HT1080 (cell line): ENCODE results near the gene VASN. TPM values are rescaled to one million over a fixed set of nuclear protein-coding genes. Genes with fewer than 3 reads are reported as not detected.

Source experiments
- DNase-seq: peaks from one replicate; pipeline ENCODE4 v3.0.0-alpha.2; 2015; ENCODE audit warnings: low read depth
- total RNA-seq: library from RNA; depleted of rRNA; stranded (reverse); fragments of >200 nt; shearing (Covaris generic); gene quantifications from 2 replicates; pipeline ENCODE4 v1.2.3, GENCODE V29; 2014

VASN gene
- total RNA-seq, 1 experiment from 2014 or later: 3.4 TPM

DNA sequence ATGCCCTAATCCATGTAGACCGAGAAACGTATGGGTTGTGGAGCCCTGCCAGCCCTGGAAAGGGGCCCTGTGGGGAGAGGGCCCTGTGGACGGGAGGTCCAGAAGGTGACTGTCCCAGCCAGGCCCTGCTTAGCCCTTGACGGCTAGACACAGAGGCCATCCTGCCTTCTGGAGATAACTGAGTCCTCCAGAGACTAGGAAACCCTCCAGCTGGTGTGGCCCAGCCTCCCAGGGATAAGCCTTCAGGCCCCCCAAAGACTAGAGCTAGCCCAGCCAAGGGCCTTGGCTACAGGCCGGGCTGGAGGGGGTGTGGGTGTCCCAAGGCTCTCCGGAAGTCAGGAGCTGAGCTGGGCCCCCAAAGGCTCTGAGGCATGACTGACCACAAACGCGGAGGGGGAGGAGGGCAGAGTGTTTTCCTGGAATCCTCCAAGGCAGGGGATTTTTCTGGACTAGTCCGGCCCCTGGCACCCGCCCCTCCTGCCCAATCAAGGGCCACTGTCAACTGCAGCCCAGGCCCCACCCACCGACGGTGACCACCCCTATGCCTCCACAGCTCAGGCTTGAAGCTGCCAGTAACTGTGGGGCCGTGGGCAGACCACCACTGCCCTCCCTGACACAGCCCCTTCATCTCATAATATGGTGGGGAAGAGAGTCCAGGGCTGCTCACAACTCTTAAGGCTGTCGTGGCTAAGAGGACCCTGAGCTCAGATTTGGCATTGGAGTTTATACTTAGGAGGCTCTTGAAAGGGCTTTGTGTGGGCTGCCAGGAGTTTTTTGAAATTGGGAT, 885 bp upstream of the VASN start:
- DNase-seq: peak; percentile 66

DNA sequence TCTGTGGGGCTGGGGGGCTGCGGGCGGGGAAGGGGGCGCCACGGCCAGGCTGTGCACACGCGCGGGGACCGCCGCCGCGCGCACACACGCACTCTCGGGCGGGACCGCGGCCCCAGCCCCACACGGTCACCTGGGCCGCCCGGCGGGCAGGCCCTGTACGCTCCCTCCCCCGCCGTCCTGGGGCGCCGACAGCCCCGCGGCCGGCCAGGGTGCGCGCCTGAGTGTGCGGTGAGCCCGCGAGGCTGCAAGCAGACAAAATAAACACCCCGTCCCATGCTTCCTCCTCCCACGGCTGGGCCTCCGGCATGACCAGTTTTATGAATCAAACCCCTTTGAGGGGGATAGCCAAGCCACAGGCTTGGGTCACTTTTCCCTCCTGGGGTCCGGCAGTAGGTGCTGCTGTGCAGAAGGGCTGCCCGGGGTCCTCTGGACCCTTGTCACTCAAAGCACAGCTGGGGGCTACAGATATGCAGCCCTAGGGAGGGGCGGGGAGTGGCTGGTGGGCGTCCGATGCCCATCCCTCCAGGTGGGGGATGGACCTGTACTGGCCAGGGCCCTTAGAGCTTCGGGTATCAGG, 441 bp downstream of the VASN start:
- DNase-seq: no peak

DNA sequence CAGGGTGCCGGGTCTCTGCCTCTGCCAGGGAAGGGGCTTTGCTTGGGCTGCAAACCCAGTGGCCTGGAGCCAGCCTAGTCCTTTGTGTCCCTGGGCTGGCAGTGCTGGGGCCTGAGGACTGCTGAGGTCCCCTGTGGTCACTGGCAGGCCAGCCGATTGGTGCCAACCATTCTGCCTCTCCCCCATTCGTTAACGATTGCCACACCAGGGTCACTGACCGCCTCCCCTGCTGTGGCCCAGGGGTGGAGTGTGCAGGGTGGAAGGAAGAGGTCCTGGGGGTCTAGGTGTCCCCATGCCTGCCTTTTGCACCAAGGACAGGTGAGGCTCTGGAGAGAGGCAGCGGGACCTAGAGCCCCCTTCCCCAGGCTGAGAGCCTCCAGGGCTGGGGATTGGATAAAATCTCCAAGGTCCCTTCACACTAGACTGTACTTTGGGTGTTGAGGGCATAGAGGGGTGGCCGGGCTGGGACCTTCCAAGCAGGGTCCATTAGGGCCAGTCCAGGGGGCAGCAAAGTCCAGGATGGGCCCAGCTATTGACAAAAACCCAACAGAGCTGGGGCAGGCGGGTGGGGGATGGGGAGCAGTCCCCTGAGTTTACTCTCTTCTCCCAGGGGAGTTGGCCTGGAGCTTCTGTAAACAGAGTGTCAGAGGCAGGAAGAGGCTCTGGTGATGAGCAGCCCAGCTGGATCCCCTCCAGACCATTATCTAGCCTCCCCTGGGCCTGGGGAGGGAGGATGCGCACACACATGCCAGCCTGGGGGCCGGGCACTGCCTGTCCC, 1.1 kb downstream of the VASN start:
- DNase-seq: peak; percentile 44

DNA sequence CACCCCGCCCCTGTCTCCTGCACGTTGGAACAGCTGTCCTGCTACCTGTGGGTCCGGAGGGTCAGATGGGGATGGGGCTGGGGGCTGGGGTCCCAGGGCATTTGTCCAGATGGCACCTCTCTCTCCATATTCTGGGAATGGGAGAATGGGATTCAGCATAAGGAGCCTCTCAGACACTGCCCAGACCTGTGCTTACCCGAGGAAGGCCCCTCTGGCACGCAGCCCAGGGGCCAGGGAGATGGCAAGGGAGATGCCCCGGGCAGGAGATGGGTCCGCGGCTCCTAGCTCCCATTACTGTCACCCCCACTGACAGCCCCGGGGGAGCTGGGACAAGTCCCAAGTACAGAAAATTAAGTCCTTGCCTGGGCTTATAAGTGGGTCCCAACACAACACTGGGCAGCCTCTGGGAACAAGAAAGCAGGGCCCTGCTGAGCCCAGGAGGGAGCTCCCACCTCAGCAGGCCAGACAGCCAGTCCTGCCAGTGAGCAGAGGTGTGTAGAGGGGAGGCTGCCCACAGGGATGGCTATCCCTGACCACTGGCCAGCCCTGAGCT, 1.8 kb downstream of the VASN start:
- DNase-seq: no peak

DNA sequence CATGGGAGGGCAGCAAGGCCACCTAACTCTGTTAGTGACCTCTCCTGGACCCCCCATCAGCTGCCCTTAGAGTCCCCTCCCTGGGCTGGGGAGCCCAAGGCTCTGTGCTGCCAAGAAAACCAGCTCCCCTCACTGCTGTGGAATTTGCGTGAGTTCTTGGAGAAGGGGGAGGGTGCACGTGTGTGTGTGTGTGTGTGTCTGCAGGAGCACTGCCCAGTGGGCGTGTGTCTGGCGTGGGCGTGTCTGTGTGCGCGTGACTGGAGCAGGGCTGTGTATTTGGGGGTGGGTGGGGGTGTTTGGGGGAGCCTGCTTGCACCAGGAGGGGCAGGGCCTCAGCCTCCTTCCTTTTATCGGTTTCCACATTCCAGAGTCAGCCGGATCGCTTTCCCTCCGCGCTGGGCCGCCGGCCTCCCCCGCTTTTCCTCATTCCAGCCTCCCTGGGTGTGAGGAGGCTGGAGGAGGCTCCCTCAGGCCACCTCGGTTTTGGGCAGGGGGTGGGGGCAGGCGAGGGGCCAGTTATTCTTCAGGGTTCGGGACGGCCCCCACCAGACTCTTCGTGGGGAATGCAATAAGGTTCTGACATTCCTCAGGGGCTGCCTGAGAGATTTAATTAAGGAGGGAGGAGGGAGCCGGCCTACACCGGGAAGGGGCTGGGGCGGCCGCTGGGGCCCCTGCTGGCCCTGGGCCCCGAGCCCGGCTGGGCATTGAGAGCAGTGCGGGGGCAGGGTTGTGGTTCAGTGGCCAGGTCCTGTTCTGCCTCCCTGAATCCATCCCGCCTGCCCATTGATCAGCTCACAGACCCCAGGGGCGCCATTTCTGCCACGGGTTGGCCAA, 2.5 kb downstream of the VASN start:
- DNase-seq: peak; percentile 35

DNA sequence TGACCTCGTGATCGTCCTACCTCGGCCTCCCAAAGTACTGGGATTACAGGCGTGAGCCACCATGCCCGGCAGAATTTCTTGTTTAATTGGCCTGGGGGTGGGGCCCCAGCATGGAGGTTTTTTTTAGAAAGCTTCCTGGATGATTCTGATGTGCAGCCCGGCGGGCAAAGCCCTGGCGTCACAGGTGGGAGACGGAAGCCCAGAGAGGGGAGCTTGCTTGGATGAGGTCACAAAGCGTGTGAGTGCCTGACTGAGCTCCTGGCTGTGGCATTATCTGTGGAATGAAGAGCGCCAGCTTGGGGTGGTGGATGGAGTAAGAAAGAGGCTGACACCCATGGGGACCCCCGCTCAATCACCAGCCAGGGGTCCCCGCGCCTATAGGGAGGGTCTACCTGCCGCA, 4.1 kb downstream of the VASN start:
- no peak for DNase-seq

DNA sequence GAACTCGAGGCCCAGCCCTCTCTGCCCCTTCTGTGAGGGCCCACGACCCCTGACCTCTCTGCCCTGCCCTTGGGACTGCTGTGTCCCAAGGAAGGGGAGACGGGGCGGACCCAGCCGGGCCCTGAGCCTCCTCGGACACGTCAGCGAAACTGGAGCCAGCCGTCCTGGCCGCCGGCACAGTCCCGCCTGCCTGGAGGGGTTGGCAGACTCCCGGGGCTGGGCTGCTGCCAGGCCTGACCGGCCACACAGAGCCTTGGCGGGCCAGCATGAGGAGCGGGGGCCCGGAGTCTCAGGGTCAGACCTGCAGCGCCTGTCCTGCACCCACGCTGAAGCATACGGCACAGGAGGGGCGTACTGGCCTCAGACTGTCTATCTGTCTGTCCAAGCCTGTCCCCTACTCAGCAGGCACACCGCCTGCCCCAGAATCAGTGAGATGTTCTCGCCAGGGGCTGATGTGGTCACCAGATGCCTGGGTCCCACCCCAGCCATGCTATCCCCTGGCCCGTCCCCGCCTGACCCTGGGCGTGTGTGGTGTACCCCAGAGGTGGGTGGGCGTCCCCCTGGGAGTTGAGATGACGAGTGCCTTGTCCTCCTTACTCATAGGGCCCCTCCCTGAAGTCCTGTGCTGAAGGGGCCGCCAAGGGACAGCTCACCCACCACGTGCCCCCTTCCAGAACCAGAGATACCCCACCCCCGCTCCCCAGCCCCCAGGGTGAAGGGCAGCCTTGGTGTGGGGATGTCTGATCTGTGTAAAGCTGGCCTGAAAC, 4.7 kb downstream of the VASN start:
- DNase-seq: no peak

DNA sequence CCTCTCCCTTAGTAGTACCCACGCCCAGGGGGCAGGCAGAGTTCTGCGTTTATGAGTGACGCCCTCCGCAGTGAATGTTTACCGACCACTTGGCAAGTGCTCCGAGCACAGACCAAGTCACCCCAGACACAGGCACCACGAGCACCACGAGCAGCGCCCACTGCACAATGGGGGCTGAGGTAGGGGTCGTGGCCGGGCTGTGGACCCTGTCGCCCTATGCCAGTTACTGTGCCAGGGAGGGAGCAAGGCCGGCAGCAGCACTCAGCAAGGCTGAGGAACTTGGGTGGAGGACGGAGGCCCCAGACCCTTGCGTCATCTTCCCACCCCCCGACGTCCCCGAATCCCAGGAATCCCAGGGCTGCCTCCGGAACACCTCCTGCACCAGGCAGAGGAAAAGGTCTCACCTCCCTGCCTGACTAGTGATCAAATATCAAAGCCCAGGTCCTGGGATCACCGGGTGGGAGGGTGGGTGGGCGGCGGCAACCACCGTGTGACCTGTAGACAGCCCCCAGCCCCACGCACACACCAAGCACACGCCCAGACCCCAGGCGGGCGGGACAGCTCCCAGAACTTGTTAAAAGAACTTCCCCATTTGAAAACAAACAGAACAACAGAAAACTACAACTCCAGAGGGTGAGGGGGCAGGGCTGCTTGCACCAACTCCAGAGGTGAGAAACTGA, 5.4 kb downstream of the VASN start:
- DNase-seq: no peak

DNA sequence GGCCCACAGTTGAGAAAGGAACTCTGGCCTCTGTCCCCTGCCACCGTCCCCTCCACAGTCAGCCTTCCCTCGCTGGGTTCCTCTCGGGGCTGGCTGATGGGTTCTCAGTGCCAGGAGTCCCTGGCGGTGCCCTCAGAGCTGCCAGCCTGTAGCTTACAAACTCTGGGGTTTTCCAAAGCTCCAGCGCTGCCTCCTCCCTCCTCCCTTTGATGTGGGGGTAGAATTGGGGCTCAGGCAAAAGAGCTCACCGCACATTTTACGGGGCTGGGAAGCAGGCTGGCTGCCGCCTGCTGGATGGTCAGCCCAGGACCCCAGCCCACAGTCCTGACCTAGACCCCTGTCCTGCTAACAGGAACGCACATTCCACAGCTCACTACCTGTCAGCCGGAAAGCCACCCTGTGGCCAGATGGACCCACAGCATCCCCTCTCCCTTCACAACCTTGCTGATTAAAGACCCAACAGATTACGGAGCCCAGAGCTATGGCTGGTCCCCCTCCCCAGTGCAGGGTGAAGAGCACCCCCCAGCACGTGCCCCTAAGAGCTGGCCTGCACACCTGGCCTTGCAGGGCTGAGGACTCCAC, 6.0 kb downstream of the VASN start:
- no peak for DNase-seq

DNA sequence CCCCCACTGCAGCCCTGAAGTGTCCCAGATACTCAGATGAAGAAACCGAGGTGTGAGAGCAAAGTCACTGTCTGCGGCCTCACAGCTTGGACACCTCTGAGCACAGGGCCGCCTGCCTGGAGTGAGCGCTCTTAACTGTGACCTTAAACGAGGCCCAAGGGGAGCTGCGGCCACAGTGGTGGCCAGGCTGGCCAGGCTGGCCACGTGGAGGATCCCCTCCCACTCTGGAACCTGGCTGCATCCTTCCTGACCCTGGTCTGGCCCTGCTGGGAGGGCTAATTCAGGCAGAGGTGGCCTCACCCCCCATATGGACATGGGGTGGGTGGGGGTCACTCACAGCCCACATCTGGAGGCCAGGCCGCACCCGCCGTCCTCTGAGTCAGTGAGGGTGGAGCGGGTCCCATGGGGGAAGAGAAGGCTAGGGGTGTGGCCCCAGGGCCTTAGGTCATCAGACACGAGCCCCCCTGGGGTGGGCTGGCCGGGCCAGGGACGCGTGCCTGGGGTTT, 6.6 kb downstream of the VASN start:
- no peak for DNase-seq

DNA sequence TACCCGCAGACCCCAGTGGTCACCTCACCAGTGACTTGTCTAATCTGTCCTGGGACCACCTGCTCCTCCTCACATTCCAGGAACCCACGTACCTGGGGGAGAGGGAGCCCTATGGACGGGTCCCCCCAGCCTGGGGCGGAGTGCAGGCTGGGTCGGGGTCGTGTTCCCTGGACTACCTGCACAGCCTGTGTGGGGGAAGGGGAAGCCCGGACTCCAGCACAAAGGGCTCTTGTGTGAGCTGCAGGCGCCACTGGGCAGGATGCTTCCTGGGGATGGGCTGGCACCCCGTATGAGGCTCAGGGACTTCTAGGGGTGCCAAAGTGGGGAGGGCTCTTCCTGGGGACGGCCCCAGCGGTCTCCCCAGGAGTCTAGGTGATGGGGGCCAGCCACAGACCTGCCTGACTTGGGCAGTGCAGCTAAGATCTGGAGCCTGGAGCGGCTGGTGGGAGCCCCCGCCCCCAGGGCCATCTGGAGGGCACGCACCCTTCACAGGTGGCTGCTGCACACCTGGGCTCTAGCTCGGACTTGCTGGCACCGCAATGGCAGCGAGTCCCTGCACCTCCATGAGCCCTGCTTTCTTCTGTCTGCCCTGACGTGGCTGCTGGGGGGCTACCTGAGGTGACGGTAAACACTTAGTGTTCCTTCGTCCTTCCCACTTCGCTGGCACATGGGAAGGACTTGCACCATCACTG, 7.5 kb downstream of the VASN start:
- DNase-seq: no peak

DNA sequence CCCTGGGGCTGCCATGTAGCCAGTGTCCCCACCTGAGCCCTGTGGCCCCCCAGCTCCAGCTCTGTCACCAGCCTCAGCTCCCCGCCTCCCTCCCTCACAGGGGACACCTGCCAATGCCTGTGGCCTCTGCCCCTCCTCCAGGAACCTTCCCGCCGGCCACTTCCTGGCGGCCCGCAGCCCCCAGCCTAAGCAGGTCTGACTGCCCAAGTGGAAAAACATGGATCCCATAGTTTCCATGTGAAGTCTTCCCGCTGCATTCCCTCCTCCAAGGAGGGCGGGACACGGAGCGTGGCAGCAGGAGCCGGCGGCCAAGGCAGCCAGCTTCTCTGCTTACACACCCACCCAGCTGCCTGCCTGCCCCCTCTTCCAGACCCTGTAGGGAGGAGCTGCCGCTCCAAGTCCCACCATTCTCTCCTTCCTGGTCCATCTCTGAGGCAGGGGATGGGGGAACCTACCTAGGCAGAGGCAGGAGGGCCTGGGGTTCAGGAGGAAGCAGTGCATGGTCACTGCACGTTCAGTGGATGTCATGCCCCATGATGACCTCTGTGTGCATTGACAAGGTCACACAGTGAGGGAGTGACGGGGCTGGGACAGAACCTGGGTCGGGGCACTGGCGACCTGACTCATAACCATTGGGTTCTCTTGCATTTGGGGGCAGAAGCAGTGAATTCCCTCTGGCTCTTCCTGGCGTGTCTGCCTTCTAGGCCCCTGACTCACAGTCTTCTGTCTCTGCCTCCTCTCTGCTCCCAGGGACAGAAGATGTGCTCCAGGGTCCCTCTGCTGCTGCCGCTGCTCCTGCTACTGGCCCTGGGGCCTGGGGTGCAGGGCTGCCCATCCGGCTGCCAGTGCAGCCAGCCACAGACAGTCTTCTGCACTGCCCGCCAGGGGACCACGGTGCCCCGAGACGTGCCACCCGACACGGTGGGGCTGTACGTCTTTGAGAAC, 8.7 kb downstream of the VASN start:
- no peak for DNase-seq

DNA sequence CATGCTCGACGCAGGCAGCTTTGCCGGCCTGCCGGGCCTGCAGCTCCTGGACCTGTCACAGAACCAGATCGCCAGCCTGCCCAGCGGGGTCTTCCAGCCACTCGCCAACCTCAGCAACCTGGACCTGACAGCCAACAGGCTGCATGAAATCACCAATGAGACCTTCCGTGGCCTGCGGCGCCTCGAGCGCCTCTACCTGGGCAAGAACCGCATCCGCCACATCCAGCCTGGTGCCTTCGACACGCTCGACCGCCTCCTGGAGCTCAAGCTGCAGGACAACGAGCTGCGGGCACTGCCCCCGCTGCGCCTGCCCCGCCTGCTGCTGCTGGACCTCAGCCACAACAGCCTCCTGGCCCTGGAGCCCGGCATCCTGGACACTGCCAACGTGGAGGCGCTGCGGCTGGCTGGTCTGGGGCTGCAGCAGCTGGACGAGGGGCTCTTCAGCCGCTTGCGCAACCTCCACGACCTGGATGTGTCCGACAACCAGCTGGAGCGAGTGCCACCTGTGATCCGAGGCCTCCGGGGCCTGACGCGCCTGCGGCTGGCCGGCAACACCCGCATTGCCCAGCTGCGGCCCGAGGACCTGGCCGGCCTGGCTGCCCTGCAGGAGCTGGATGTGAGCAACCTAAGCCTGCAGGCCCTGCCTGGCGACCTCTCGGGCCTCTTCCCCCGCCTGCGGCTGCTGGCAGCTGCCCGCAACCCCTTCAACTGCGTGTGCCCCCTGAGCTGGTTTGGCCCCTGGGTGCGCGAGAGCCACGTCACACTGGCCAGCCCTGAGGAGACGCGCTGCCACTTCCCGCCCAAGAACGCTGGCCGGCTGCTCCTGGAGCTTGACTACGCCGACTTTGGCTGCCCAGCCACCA, 9.7 kb downstream of the VASN start:
- no peak for DNase-seq

DNA sequence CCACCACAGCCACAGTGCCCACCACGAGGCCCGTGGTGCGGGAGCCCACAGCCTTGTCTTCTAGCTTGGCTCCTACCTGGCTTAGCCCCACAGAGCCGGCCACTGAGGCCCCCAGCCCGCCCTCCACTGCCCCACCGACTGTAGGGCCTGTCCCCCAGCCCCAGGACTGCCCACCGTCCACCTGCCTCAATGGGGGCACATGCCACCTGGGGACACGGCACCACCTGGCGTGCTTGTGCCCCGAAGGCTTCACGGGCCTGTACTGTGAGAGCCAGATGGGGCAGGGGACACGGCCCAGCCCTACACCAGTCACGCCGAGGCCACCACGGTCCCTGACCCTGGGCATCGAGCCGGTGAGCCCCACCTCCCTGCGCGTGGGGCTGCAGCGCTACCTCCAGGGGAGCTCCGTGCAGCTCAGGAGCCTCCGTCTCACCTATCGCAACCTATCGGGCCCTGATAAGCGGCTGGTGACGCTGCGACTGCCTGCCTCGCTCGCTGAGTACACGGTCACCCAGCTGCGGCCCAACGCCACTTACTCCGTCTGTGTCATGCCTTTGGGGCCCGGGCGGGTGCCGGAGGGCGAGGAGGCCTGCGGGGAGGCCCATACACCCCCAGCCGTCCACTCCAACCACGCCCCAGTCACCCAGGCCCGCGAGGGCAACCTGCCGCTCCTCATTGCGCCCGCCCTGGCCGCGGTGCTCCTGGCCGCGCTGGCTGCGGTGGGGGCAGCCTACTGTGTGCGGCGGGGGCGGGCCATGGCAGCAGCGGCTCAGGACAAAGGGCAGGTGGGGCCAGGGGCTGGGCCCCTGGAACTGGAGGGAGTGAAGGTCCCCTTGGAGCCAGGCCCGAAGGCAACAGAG, 10.5 kb downstream of the VASN start:
- DNase-seq: no peak

DNA sequence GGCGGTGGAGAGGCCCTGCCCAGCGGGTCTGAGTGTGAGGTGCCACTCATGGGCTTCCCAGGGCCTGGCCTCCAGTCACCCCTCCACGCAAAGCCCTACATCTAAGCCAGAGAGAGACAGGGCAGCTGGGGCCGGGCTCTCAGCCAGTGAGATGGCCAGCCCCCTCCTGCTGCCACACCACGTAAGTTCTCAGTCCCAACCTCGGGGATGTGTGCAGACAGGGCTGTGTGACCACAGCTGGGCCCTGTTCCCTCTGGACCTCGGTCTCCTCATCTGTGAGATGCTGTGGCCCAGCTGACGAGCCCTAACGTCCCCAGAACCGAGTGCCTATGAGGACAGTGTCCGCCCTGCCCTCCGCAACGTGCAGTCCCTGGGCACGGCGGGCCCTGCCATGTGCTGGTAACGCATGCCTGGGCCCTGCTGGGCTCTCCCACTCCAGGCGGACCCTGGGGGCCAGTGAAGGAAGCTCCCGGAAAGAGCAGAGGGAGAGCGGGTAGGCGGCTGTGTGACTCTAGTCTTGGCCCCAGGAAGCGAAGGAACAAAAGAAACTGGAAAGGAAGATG, 11.2 kb downstream of the VASN start:
- DNase-seq: no peak
